IPS-20b (cell line): ENCODE data around the gene TACR1.
"Not testable (repeated sequence)": the region's sequence is repeated elsewhere in the genome, so short reads cannot be mapped to it uniquely, and the experiment has no call there.

Source experiments
- H3K27ac ChIP-seq: one replicate; pipeline ENCODE4 v1.5.1; 2013; ENCODE audit warnings: low read length
- H3K27me3 ChIP-seq: 2 replicates; pipeline ENCODE4 v1.6.1; 2013; ENCODE audit warnings: mild to moderate bottlenecking, low read length, inconsistent platforms; ENCODE audit not compliant: insufficient read depth
- H3K36me3 ChIP-seq: 2 replicates; pipeline ENCODE4 v1.6.1; 2013; ENCODE audit warnings: low read depth, mild to moderate bottlenecking, inconsistent platforms, low read length, moderate library complexity; ENCODE audit not compliant: insufficient read depth
- H3K4me1 ChIP-seq: 2 replicates; pipeline ENCODE4 v1.6.1; 2013; ENCODE audit warnings: mild to moderate bottlenecking, control low read depth, inconsistent platforms, low read length, moderate library complexity; ENCODE audit not compliant: insufficient read depth
- H3K4me3 ChIP-seq: 2 replicates; pipeline ENCODE4 v1.5.1; 2013; ENCODE audit warnings: mild to moderate bottlenecking, low read length, inconsistent platforms
- H3K9ac ChIP-seq: 2 replicates; pipeline ENCODE4 v1.6.1; 2013; ENCODE audit warnings: low read depth, mild to moderate bottlenecking, inconsistent platforms, low read length, moderate library complexity
- H3K9me3 ChIP-seq: 2 replicates; pipeline ENCODE4 v1.6.1; 2013; ENCODE audit warnings: mild to moderate bottlenecking, low read depth, low read length, inconsistent platforms; ENCODE audit not compliant: insufficient read depth

The TACR1 gene

GRCh38 chr2:75199428-75200011, at the start of gene TACR1:
Gene TACR1, minus strand, starts transcription at chr2:75199520. Its CDS starts 586 bp downstream, at chr2:75198934.
- no peak within 1 kb of the TSS; the same call in 1 of the 2 replicates for H3K9ac ChIP-seq
- H3K4me1 ChIP-seq, result peaks cover 12% of the 10 kb centered on the region; the same call in 1 of the 2 replicates
- H3K27me3 ChIP-seq, result peaks cover 72% of the 10 kb centered on the region
- H3K27ac ChIP-seq, result no peak within 1 kb of the TSS
- H3K4me3 ChIP-seq, result peak within 1 kb of the TSS; percentile 79
- no peaks in the 10 kb centered on the region for H3K9me3 ChIP-seq
- H3K36me3 ChIP-seq, result no peaks in the 10 kb centered on the region

GRCh38 chr2:75248581-75248980, 49.3 kb upstream of the TACR1 start:
- H3K9me3 ChIP-seq, result peaks cover 16% of the 10 kb centered on the region
- H3K9ac ChIP-seq, H3K4me1 ChIP-seq, H3K27ac ChIP-seq, H3K36me3 ChIP-seq, H3K27me3 ChIP-seq, H3K4me3 ChIP-seq: not testable (repeated sequence)

GRCh38 chr2:75246441-75247167, 47.3 kb upstream of the TACR1 start:
- no peak overlapping the region for H3K27ac ChIP-seq
- H3K4me3 ChIP-seq, result no peak overlapping the region

GRCh38 chr2:75243219-75243618, 43.9 kb upstream of the TACR1 start:
- no peak overlapping the region for H3K4me3 ChIP-seq
- no peaks in the 10 kb centered on the region for H3K36me3 ChIP-seq
- no peak overlapping the region for H3K9ac ChIP-seq
- H3K4me1 ChIP-seq, result no peaks in the 10 kb centered on the region
- H3K9me3 ChIP-seq, result peaks cover 15% of the 10 kb centered on the region
- H3K27me3 ChIP-seq, result no peaks in the 10 kb centered on the region
- no peak overlapping the region for H3K27ac ChIP-seq

More at GRCh38 chr2:75246441-75247167, 47.3 kb upstream of the TACR1 start:
- H3K9ac ChIP-seq, result no peak overlapping the region
- peaks cover 31% of the 10 kb centered on the region for H3K9me3 ChIP-seq
- H3K27me3 ChIP-seq, result no peaks in the 10 kb centered on the region
- no peaks in the 10 kb centered on the region for H3K4me1 ChIP-seq
- H3K36me3 ChIP-seq, result no peaks in the 10 kb centered on the region

- peaks cover 15% of the 10 kb centered on the region for H3K9me3 ChIP-seq
- no peak overlapping the region for H3K9ac ChIP-seq
- H3K27me3 ChIP-seq, result no peaks in the 10 kb centered on the region
- no peak overlapping the region for H3K27ac ChIP-seq
- no peaks in the 10 kb centered on the region for H3K36me3 ChIP-seq
- H3K4me3 ChIP-seq, result no peak overlapping the region
- H3K4me1 ChIP-seq, result no peaks in the 10 kb centered on the region
Measured at GRCh38 chr2:75241696-75242095, 42.4 kb upstream of the TACR1 start.

- H3K9ac ChIP-seq, result no peak overlapping the region
Measured at GRCh38 chr2:75238670-75239330, 39.5 kb upstream of the TACR1 start.

GRCh38 chr2:75237296-75237695, 38.0 kb upstream of the TACR1 start:
- no peak overlapping the region for H3K27ac ChIP-seq
- H3K9ac ChIP-seq, result no peak overlapping the region
- H3K36me3 ChIP-seq, result no peaks in the 10 kb centered on the region
- no peaks in the 10 kb centered on the region for H3K4me1 ChIP-seq
- H3K9me3 ChIP-seq, result peaks cover 6% of the 10 kb centered on the region
- H3K27me3 ChIP-seq, result no peaks in the 10 kb centered on the region
- no peak overlapping the region for H3K4me3 ChIP-seq

More at GRCh38 chr2:75238670-75239330, 39.5 kb upstream of the TACR1 start:
- H3K36me3 ChIP-seq, result no peaks in the 10 kb centered on the region
- no peak overlapping the region for H3K27ac ChIP-seq
- peaks cover 15% of the 10 kb centered on the region for H3K9me3 ChIP-seq
- H3K4me1 ChIP-seq, result no peaks in the 10 kb centered on the region
- H3K4me3 ChIP-seq, result no peak overlapping the region
- no peaks in the 10 kb centered on the region for H3K27me3 ChIP-seq

GRCh38 chr2:75233965-75234364, 34.6 kb upstream of the TACR1 start:
- H3K27me3 ChIP-seq, result no peaks in the 10 kb centered on the region
- no peaks in the 10 kb centered on the region for H3K36me3 ChIP-seq
- no peaks in the 10 kb centered on the region for H3K9me3 ChIP-seq
- H3K4me3 ChIP-seq, result no peak overlapping the region
- no peak overlapping the region for H3K9ac ChIP-seq
- no peaks in the 10 kb centered on the region for H3K4me1 ChIP-seq
- H3K27ac ChIP-seq, result no peak overlapping the region

GRCh38 chr2:75226617-75227016, 27.3 kb upstream of the TACR1 start:
- H3K27ac ChIP-seq, result no peak overlapping the region
- H3K4me1 ChIP-seq, result peaks cover 12% of the 10 kb centered on the region
- no peak overlapping the region for H3K4me3 ChIP-seq
- H3K27me3 ChIP-seq, result no peaks in the 10 kb centered on the region
- H3K9ac ChIP-seq, result no peak overlapping the region
- H3K36me3 ChIP-seq, result no peaks in the 10 kb centered on the region
- H3K9me3 ChIP-seq, result no peaks in the 10 kb centered on the region

- Histone ChIP-seq H3K4me1 (peaks cover 12% of the 10 kb centered on the region), H3K27ac (no peak overlapping the region), H3K27me3 (no peaks in the 10 kb centered on the region), H3K9me3 (no peaks in the 10 kb centered on the region), H3K36me3 (no peaks in the 10 kb centered on the region), H3K9ac (no peak overlapping the region), H3K4me3 (no peak overlapping the region)
Measured at GRCh38 chr2:75226099-75226498, 26.8 kb upstream of the TACR1 start.

GRCh38 chr2:75224636-75225094, 25.3 kb upstream of the TACR1 start:
- Histone ChIP-seq H3K27me3 (no peaks in the 10 kb centered on the region), H3K9me3 (peaks cover 6% of the 10 kb centered on the region; the same call in 1 of the 2 replicates), H3K4me3 (no peak overlapping the region), H3K9ac (no peak overlapping the region), H3K4me1 (peaks cover 12% of the 10 kb centered on the region), H3K27ac (no peak overlapping the region), H3K36me3 (no peaks in the 10 kb centered on the region)
